Measurements from ENCODE around the gene HCFC1R1.

DNA sequence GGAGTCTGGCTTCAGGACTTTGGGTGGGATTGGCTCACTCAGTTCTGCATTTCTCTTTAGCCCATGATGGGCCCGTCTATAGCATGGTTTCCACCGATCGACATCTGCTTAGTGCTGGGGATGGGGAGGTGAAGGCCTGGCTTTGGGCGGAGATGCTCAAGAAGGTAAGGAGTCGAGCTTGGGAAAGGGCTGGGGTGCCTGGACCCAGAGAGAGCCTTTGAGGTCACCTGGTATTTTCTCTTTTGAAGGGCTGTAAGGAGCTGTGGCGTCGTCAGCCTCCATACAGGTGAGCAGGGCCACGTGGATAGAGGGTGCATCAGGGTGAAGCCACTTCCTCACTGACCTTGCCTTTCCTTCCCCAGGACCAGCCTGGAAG, 2.2 kb upstream of the HCFC1R1 start:
- TF ChIP-seq, protein P1, sequence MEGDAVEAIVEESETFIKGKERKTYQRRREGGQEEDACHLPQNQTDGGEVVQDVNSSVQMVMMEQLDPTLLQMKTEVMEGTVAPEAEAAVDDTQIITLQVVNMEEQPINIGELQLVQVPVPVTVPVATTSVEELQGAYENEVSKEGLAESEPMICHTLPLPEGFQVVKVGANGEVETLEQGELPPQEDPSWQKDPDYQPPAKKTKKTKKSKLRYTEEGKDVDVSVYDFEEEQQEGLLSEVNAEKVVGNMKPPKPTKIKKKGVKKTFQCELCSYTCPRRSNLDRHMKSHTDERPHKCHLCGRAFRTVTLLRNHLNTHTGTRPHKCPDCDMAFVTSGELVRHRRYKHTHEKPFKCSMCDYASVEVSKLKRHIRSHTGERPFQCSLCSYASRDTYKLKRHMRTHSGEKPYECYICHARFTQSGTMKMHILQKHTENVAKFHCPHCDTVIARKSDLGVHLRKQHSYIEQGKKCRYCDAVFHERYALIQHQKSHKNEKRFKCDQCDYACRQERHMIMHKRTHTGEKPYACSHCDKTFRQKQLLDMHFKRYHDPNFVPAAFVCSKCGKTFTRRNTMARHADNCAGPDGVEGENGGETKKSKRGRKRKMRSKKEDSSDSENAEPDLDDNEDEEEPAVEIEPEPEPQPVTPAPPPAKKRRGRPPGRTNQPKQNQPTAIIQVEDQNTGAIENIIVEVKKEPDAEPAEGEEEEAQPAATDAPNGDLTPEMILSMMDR (IDR thresholded peaks at IDR 0.05) = no peak
- TF ChIP-seq EP300 (IDR thresholded peaks at IDR 0.05) = no peak

Data from sigmoid colon (tissue), 4 donors.